Neutrophil (primary cell): ENCODE data around the gene RUFY1.

ENCODE experiments used
- H3K27ac ChIP-seq: fragments of 200-600 bp; sonication (generic); 2 replicates; pipeline ENCODE4 v1.5.1; 2016; ENCODE audit warnings: mild to moderate bottlenecking, moderate library complexity
- H3K27me3 ChIP-seq: fragments of 200-600 bp; sonication (generic); 2 replicates; pipeline ENCODE4 v1.6.0; 2016; ENCODE audit warnings: mild to moderate bottlenecking
- H3K36me3 ChIP-seq: fragments of 200-600 bp; sonication (generic); 2 replicates; pipeline ENCODE4 v1.5.1; 2017
- H3K4me1 ChIP-seq, 2 experiments: fragments of 200-600 bp in 1 of 2; sonication (generic) in 1 of 2; 1 replicate in 1 of 2; 2 replicates in 1 of 2; pipeline versions ENCODE4 v1.5.1 to v1.6.1; 2013 to 2016; ENCODE audit warnings: low read depth in 1 of 2, low read length in 1 of 2, mild to moderate bottlenecking in 1 of 2, moderate library complexity in 1 of 2; ENCODE audit not compliant: control insufficient read depth in 1 of 2, insufficient read depth in 1 of 2
- H3K4me3 ChIP-seq, 2 experiments: fragments of 200-600 bp in 1 of 2; sonication (generic) in 1 of 2; 1 replicate in 1 of 2; 2 replicates in 1 of 2; pipeline ENCODE4 v1.5.1; 2013 to 2016; ENCODE audit warnings: low read depth in 1 of 2, low read length in 1 of 2, mild to moderate bottlenecking in 1 of 2, moderate library complexity in 1 of 2
- H3K9me3 ChIP-seq: fragments of 200-600 bp; sonication (generic); 2 replicates; pipeline ENCODE4 v1.5.1; 2016
- TF ChIP-seq, protein P1 (sequence below): fragments of 200-600 bp; sonication (generic); IDR thresholded peaks from 2 replicates; pipeline ENCODE4 v1.5.1; 2016; ENCODE audit warnings: antibody characterized with exemption

The RUFY1 gene

DNA sequence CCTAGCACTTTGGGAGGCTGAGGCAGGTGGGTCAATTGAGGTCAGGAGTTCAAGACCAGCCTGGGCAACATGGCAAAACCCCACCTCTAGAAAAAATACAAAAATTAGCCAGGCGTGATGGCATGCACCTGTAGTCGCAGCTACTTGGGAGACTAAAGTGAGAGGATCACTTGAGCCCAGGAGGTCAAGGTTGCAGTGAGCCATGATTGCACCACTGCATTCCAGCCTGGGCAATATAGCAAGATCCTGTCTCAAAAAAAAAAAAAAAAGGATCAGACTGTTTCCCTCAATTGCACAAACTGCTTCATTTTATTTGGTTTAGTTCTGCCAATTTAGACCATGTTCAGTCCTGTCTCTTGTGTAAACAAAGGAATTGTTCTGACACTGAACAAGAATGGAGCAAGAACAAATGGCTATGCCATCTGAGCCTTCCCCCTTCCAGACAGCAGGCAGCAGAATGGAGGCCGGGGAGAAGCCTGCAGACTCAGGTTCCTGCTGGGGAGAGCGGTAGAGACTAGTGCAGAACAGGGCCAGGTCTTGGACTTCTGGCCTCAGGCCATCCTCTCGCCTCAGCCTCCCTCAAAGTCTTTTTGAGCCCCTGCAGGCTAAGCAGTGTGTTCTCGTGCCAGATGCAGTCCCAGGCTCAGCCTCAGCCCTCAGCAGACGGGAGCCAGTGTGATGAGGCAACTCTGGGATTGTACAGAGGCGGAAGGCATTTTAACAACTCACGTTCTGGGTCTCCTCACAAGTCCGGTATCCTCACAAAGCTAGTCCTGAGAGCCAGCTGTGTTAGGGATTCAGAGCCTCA, 54.9 kb downstream of the RUFY1 start:
- H3K27me3 ChIP-seq: no peaks in the 10 kb centered on the region
- H3K36me3 ChIP-seq: peaks cover 92% of the 10 kb centered on the region
- no peak overlapping the region for H3K27ac ChIP-seq
- no peaks in the 10 kb centered on the region for H3K9me3 ChIP-seq
- H3K4me1 ChIP-seq: peaks cover 16 to 18% of the 10 kb centered on the region in 2 experiments
- TF ChIP-seq, protein P1, sequence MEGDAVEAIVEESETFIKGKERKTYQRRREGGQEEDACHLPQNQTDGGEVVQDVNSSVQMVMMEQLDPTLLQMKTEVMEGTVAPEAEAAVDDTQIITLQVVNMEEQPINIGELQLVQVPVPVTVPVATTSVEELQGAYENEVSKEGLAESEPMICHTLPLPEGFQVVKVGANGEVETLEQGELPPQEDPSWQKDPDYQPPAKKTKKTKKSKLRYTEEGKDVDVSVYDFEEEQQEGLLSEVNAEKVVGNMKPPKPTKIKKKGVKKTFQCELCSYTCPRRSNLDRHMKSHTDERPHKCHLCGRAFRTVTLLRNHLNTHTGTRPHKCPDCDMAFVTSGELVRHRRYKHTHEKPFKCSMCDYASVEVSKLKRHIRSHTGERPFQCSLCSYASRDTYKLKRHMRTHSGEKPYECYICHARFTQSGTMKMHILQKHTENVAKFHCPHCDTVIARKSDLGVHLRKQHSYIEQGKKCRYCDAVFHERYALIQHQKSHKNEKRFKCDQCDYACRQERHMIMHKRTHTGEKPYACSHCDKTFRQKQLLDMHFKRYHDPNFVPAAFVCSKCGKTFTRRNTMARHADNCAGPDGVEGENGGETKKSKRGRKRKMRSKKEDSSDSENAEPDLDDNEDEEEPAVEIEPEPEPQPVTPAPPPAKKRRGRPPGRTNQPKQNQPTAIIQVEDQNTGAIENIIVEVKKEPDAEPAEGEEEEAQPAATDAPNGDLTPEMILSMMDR: no peak
- no peak overlapping the region for H3K4me3 ChIP-seq

DNA sequence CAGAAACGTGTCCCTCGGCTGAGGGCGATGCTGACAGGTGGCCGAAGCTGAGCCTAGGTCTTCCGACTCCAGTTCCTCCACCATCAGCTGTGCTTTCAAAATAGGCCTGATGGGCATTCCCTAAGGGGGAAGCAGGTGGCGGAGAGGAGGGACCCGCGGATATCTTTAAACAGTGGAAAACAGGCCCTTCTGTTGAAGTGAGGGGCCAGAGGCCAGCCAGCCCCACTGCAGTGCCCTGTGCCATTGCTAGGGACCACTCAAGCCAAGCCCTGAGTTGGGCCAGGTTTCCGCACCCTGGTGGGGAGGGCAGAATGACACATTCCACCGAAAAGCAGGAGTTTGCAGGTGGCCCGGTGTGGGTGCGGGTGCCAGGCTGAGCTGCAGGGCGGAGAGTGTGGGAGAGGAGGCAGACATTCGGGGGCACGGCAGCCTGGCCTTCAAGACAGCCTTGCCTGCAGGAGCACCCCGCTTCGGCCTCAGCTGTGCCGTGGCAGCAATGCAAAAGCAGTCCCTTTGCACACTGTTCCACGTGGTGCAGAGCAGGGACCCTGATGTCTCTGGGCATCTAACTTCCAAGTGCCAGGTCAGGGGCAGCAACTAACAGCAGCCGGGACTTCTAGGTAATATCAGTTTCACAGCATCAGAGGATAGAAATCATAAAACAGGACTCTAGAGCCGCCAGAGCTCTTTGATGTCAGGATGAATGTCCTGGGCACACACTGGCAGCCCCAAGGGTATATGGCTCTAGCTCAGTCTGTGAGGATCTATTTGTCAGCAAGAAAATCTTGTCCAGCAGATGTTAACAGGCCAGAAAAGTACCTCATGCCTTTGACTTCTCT, 55.9 kb downstream of the RUFY1 start:
- Histone ChIP-seq H3K4me1 (peaks cover 16 to 18% of the 10 kb centered on the region in 2 experiments), H3K9me3 (no peaks in the 10 kb centered on the region), H3K27me3 (no peaks in the 10 kb centered on the region), H3K36me3 (peaks cover 94% of the 10 kb centered on the region), H3K27ac (no peak overlapping the region), H3K4me3 (no peak overlapping the region)
- TF ChIP-seq, protein P1: no peak

DNA sequence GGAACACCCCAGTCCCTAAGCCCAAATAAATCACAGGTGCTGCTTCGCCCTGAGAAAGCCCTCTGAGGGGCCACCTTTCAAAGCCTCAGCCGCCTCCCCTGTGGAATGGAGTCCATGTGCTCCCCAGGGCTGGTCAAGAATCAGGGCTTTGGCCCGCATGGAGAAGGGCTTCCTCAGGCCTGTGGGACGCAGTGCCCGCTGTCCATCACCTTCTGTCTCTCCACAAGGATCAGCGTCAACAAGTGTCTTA, 56.5 kb downstream of the RUFY1 start:
- TF ChIP-seq, protein P1: no peak
- H3K4me1 ChIP-seq: peaks cover 16 to 18% of the 10 kb centered on the region in 2 experiments
- H3K36me3 ChIP-seq: peaks cover 94% of the 10 kb centered on the region
- no peaks in the 10 kb centered on the region for H3K27me3 ChIP-seq
- H3K4me3 ChIP-seq: no peak overlapping the region
- no peaks in the 10 kb centered on the region for H3K9me3 ChIP-seq
- H3K27ac ChIP-seq: no peak overlapping the region

DNA sequence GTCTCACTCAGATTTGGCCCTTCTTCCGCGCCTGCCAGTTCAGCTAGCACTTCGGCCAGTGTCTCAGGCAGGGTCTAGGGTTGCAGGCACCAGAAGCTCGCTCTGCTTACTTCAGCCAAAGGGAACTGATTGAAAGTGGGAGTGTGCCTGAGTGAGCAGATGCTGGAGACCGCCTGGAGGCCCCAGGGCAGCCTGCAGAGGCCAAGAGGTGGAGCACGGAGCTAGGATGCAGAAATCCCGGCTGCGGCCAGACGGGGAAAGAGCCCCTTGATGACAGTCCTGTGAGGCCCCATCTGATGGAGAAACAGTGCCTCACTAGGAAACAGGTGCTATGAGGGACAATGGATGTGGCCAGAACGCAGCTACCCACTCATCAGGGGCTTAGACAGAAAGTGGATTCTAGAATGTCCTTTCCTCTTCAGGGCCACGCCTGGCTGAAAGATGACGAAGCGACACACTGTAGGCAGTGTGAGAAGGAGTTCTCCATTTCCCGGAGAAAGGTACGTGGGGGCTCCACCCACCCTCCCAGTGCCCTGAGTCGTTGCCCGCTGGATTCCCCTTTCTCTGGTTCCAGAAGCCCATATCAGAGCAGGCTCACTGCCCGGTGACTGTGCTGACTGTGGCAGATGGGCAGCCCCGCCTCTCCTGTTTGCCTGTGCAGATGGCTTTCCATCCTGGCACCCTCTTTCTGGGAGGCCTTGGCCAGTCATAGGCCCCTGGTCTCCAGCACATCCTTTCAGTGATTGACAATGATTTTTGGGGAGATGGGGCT, 57.0 kb downstream of the RUFY1 start:
- H3K36me3 ChIP-seq: peaks cover 92% of the 10 kb centered on the region
- no peak overlapping the region for H3K4me3 ChIP-seq

DNA sequence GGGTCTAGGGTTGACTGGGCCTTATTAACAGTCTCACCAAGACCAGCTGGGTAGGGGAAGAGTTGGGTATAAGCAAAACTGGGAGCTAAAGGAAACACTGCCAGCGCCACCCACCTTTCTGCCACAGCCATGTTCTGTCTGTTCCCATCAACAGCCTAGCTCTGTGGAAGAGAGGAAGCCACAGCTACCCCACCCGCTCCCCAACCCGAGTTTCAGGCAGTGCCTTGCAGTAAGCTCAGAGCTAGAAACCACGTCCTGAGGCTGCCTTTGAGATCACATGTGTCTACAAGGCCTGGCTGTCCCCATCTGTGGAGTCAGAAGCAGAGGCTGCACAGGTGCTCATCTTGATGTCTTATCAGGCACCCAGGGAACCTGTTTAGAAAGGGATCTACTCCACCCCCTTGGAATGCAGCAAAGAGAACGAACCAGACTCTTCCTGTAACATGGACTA, 57.8 kb downstream of the RUFY1 start:
- Histone ChIP-seq H3K27me3 (no peaks in the 10 kb centered on the region), H3K9me3 (no peaks in the 10 kb centered on the region), H3K27ac (peak overlapping the region; percentile 41), H3K36me3 (peaks cover 92% of the 10 kb centered on the region), H3K4me3 (no peak overlapping the region), H3K4me1 (peaks cover 16 to 18% of the 10 kb centered on the region in 2 experiments)
- TF ChIP-seq, protein P1: no peak

More for the DNA sequence above, 57.0 kb downstream of the RUFY1 start:
- Histone ChIP-seq H3K27me3 (no peaks in the 10 kb centered on the region), H3K4me1 (peaks cover 16 to 18% of the 10 kb centered on the region in 2 experiments), H3K9me3 (no peaks in the 10 kb centered on the region), H3K27ac (peak overlapping the region; percentile 41)
- TF ChIP-seq, protein P1: no peak
